Heart left ventricle (tissue), 13 donors: Measurements from ENCODE around the gene KLHL1.

Source experiments
- CTCF ChIP-seq, 12 donors: fragments of 200-600 bp; sonication (generic) in 4 of 12; IDR thresholded peaks; one replicate each; pipeline versions ENCODE4 v1.5.0 to v1.8.0; 2018 to 2022; ENCODE audit warnings: antibody characterized with exemption in 12 of 12, mild to moderate bottlenecking in 5 of 12
- POLR2A ChIP-seq, 2 donors: fragments of 450-650 bp; IDR thresholded peaks; one replicate each; pipeline ENCODE4 v1.6.1; 2017; ENCODE audit warnings: antibody characterized with exemption in 2 of 2, mild to moderate bottlenecking in 2 of 2, moderate library complexity in 2 of 2
- donor health status: ischemic (EF 13 %, LVEDD 7.1; RV severe dilation, severe dysfunction).
- donor health status: DM: no; HTN: yes; CAD: no.
- donor health status: DM: no; HTN: no; CAD: no.
- donor health status: ischemic (EF 25% LVEDD 6.9; RV normal size, moderate dysfunction).
- donor health status: ischemic (EF 25% LVEDD 5.7; RV mildly dilated, moderate dysfunction).
- donor health status: ischemic (EF 35%, LVEDD 5.7; RV mildly dilated, moderate dysfunction).
- donor health status: nonischemic (EF 11% LVEDD 7.7; RV severe dilation, severe dysfunction).
- donor health status: DM: yes; HTN: yes; CAD: no.
- donor health status: PGD.
- donor health status: ischemic (EF 29% LVEDD 5.4; RV normal size, mild dysfunction).
- donor health status: nonischemic (EF 23%, LVEDD 6.1; RV moderate dilation, normal function).

GRCh38 chr13:70022646-70023045 lies 85.6 kb downstream of the KLHL1 start:
- TF ChIP-seq CTCF (IDR thresholded peaks at IDR 0.05) (no peak), POLR2A (IDR thresholded peaks at IDR 0.05) (no peak)
